NCI-H2227 treated with DMSO at 0.1 percent for 48 hours (cell line): ENCODE results near the gene ZSCAN30.
A peak's percentile ranks its signal among the peaks of the same experiment; 100 is the strongest.

ENCODE experiments used
- DNase-seq: peaks from one replicate; lab custom pipeline; 2025; lab: John Stamatoyannopoulos, UW

The ZSCAN30 gene

DNA sequence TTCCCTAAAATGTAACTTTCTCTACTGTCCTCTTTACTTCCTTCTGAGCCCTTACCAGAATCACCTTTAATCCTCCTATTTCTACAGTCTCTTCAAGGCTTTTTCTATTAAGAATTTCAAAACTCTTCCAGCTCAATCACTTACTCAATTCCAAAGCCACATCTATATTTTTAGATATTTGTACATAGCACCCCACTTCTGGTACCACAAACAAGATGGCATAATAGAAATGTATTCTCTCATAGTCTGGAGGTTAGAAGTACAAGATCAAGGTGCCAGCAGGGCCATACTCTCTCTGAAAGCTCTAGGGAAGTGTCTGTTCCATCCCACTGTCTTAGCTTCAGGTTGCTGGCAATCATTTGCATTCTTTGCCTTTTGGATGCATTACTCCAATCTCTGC, 11.1 kb downstream of the ZSCAN30 start:
- DNase-seq = no peak

DNA sequence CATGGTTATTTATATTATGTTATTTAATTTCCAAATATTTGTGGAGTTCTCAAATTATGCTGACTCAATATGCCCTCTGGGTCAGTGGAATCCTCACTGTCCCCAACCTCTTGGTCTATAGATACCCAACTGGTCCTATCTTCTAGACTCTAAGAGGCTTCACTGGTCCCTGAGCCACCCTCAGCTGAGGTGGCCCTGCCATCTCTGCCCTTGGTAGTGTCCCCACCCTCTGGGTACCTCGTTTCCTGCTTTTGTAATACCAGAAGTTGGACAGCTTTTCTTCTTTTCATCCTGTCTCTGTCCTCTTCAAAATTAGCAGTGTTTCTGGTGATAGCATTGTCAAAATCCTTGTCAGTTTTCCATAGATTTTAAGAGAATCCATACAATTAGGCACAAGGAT, 11.9 kb downstream of the ZSCAN30 start:
- no peak for DNase-seq

DNA sequence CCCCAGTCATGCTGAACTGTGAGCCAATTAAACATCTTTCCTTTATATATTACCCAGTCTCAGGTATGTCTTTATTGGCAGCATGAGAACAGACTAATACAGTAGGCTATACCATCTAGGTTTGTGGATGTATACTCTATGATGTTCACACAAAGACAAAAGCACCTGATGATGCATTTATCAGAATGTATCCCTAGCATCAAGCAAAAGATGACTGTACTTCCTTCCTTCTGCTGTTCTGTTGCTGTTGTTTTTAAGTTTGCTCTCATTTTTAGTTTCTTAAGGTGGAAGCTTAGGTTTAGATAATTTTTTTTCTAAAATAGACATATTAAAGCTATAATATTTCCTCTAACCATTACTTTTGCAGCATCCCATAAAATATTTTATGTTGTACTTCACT, 12.4 kb downstream of the ZSCAN30 start:
- no peak for DNase-seq

DNA sequence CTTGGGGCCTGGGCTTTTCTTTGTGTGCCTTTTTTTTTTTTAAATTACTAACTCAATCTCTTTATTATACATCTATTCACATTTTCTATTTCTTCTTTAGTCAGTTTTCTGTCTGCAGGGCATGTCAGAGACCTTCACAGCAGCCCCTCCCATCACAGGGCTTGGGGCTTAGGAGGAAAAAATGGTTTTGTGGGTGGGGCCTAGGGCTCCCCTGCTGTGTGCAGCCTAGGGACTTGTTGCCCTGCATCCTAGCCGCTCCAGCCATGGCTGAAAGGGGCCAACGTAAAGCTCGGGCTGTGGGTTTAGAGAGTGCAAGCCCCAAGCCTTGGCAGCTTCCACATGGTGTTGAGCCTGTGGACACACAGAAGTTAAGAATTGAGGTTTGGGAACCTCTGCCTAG, 13.8 kb downstream of the ZSCAN30 start:
- no peak for DNase-seq

DNA sequence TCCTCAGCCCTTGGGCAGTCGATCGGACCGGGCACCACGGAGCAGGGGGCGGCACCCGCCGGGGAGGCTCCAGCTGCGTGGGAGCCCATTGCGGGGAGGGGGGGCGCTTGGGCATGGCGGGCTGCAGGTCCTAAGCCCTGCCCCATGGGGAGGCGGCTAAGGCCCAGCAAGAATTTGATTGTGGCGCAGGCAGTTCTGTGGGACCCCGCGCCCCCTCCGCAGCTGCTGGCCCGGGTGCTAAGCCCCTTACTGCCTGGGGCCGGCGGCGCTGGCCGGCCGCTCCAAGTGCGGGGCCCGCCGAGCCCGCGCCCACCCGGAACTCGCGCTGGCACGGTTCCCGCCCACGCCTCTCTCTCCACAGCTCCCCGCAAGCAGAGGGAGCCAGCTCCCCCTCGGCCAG, 18.4 kb downstream of the ZSCAN30 start:
- no peak for DNase-seq

DNA sequence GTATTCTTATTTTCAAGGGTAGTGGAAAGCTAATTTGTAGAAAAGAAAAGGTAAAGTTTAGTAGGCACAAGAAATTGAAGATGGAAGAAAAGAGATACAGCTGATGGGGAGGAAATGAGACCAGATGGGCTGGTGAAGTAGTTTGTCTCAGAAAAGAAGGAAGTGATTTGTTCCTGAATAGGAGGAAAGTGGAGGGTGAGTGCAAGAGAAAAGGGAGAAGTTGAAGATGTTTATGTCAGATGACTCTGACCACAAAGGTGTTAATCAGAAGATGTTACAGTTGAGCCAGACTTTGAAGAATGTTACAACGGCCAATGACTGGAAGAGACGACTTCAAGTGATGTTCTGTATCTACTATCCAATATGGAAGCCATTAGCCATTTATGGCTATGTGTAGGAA, 21.2 kb downstream of the ZSCAN30 start:
- no peak for DNase-seq

DNA sequence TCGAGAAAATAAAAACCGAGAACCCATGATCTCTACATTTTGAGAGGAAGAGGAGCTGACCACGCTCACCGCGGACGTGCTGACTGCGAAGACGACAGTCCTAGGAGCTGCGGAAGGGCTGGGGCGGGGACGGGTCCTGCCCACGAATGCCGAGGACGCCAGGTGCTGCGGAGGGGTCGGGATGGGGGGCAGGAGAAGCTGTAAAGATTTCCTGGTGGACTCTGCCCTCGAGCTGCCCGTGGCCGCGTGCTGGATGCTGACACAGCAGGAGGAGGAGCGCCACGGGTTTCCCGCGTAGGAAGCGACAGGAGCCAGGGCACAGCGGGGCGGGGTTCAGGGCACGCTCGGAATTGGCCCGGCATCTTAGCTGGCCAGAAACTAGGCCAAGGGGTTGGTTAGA, 22.2 kb downstream of the ZSCAN30 start:
- no peak for DNase-seq

DNA sequence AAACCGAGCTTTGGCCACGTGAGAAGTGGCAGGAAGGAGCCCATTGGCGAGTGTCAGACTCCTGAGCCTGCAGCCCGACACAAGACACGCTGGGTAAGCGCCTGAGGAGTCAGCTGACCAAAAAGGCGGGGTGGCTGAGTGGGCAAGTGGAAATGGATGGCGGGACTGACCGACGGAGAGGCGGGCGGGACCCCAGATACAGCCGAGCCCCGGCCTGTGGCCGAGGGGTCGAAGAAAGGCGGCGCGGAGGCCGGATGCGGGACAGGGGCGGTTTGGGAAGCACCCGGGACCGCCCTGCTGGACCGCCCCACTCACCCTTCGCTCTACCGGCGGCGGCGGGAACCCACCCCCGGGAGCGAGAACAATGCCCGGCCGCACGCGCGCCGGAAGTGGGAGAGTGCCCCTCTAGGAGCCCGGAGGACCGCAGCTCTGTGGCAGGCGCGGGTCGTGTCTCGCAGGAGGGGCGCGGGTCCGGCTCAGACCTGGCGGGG, 22.8 kb downstream of the ZSCAN30 start:
- DNase-seq = peak; percentile 93

DNA sequence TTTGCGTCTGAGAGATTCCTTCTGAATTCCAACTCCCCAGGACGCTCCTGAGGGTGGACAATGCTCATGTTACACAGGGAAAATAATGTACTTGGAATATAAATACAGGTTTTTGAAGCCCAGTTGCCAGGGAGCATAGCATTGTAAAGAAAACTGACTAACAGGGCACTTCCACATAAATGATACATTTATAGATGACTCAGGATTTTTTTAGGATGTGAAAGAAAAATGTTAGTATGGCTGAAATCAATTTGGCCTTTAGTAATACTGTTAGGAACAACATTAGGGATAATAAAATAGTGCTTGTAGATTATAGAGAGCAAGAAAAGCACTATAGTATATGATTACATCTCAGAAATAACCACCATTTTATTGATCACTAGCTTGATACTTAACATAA, 25.6 kb downstream of the ZSCAN30 start:
- DNase-seq = no peak

DNA sequence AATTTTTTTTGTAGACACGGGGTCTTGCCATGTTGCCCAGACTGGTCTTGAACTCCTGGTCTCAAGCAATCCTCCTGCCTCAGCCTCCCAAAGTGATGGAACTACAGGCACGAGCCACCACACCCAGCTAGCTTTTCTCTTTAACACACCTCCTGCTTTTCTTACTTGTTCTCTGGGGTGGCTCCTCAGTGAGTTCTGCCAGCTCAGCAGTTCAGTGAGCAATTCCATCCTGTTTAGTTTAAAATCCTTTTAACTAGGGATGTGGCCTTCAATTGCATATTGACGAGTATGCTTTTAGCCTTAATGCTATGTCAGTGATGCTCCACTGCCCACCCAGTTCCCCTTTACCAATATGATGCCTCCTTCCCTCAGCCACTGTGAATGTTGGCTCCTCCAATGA, 33.1 kb downstream of the ZSCAN30 start:
- no peak for DNase-seq

DNA sequence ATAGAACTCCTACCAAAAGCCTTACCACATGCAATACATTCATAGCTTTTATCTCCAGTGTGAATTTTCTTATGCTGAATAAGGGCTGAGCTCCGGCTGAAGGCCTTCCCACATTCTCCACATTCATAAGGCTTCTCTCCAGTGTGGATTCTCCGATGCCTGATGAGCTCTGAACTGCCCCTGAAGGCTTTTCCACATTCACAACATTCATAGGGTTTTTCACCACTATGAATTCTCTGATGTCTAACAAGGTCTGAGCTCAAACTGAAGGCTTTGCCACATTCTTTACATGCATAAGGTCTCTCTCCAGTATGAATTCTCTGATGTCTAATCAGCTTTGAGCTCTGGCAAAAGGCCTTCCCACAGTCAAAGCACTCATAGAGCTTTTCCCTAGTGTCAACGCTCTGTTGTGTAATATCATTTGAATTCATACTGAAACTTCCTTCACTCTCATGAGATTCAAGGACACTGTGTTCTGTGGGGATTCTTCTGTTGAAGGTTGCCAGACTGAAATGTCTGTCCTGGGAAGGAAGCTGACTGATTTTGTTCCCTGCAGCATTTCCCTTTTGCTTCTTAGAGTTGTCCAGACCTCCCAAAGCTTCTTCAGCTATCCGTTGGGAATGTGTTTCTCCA, 36.3 kb downstream of the ZSCAN30 start:
- no peak for DNase-seq

DNA sequence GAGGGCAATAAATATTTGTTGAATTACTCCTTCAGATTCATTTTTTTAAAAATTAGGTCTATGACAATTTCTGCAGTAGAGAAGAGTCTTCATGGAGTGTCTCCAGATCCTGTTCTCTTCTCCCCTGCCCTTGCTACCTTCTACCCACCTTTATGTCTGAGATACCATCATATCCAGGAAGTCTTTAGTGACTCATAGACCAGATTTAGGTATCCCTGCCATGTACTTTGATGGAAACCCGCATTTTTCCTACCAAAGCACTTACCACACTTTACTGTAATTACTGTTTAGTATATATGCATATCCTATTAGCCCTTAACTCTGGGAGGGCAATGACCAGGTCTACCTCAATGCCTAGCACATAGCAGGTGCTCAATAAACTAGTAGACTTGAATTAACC, 37.6 kb downstream of the ZSCAN30 start:
- DNase-seq = no peak

DNA sequence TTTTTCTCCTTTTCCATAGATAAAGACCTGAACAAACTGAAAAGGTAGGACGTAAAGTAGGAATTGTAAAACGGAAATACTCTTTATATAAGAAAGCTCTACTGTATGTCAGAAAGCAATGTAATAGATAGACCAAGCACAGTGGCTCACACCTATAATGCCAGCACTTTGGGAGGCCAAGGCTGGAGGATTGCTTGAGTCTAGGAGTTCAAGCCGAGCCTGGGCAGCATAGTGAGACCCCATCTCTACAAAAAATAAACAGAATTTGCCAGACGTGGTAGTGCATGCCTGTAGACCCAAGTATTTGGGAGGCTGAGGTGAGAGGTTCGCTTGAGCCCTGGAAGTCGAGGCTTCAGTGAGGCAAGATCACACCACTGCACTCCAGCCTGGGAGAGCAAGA, 41.6 kb downstream of the ZSCAN30 start:
- no peak for DNase-seq

DNA sequence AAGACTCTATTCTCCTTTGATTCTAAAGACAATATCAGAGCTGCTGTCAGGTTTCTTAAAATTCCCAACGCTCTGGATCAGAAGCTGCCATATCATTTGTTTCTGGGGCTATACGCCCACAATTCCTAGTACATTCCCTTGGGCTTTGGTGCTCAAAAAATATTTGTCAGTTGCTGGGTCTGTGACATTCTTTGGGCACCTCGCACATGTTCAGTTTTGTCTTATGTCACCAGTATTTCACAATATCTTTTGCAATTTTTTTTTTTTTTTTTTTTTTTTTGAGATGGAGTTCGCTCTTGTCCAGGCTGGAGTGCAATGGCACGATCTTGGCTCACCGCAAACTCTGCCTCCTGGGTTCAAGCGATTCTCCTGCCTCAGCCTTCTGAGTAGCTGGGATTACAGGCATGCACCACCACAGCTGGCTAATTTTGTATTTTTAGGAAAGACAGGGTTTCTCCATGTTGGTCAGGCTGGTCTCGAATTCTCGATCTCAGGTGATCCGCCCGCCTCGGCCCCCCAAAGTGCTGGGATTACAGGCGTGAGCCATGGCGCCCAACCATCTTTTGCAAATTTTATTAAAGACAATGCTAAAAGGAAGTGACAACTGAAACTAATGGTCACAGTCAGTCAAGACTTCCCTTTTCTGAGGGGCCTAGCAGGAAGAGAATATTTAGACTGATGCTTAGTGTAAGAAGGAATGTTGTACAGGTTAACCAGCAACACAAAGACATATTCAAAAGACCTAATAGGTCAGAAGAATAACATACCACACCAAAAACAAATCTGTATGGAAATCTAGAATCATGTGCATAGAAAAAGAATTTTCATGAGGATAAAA, 42.4 kb downstream of the ZSCAN30 start:
- DNase-seq = no peak

DNA sequence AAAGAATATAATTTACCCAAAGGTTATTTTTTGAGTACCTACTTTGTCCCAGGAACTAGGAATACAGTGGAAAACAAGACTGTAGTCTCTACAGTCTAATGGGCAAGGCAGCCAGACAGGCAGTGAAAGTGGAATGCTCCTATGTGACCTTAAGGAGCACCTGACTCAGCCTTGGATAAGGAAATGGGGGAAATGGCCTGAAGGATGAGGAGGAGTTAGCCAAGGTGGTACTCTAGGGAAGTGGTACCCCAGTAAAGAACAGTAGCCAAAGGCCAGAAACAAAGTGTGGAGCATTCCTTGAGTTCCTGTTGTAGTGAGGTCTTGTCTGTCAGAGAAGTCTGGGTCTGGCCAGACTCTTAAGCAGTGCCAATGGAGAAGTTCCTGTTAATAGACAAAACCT, 43.2 kb downstream of the ZSCAN30 start:
- no peak for DNase-seq

DNA sequence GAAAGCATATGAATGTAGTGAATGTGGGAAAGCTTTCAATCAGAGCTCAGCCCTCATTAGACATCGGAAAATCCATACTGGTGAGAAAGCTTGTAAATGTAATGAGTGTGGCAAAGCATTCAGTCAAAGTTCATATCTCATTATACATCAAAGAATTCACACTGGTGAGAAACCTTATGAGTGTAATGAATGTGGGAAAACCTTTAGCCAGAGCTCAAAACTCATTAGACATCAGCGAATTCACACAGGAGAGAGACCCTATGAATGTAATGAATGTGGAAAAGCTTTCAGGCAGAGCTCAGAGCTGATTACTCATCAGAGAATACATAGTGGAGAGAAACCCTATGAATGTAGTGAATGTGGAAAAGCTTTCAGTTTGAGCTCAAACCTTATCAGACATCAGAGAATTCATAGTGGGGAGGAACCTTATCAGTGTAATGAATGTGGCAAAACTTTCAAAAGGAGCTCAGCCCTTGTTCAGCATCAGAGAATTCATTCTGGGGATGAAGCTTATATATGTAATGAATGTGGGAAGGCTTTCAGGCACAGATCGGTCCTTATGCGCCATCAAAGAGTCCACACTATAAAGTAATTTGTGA, 44.2 kb downstream of the ZSCAN30 start:
- no peak for DNase-seq

DNA sequence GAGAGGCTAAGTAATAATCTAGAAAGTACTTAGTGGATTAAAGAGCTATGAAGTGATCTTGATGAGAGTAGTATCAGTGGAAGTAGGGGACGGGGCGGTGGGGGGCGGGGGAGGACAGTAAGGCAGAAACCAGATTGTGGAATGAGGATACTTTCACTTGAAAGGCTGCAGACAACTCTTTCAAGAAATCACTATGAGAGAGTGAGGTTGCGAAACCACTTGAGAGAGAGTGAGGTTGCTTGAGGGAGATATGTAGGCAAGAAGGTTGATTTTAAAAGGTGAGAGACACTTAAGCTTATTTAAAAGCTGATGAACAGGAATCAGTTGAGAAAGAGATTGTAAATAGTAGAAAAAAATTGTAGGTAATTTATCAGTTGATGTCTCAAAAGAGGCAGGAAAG, 45.4 kb downstream of the ZSCAN30 start:
- no peak for DNase-seq

DNA sequence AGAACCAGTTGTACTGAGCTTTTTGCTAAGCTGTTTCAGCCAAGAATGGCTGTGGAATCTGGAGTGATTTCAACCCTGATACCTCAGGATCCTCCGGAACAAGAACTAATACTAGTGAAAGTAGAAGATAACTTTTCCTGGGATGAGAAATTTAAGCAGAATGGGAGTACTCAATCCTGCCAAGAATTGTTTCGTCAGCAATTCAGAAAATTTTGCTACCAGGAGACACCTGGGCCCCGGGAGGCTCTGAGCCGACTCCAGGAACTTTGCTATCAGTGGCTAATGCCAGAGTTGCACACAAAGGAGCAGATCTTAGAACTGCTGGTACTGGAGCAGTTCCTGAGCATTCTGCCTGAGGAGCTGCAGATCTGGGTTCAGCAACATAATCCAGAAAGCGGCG, 47.6 kb downstream of the ZSCAN30 start:
- DNase-seq = no peak

DNA sequence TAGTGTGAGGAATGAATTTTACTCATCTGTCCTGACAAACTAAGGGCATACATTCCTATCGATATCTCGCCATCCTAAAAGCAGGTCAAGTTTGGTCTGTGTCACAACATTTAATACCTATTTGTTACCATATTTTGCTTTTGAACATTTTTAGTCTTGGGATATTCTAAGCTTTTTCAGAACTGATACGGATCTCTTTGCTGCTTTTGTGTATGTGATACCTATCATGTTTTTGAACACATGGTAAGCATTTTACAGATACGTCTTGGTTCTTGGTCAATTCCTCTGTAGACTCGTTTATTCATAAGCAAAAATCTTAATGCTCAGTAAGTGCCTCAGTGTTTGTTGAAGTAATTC, 48.6 kb downstream of the ZSCAN30 start:
- peak; percentile 48 for DNase-seq

DNA sequence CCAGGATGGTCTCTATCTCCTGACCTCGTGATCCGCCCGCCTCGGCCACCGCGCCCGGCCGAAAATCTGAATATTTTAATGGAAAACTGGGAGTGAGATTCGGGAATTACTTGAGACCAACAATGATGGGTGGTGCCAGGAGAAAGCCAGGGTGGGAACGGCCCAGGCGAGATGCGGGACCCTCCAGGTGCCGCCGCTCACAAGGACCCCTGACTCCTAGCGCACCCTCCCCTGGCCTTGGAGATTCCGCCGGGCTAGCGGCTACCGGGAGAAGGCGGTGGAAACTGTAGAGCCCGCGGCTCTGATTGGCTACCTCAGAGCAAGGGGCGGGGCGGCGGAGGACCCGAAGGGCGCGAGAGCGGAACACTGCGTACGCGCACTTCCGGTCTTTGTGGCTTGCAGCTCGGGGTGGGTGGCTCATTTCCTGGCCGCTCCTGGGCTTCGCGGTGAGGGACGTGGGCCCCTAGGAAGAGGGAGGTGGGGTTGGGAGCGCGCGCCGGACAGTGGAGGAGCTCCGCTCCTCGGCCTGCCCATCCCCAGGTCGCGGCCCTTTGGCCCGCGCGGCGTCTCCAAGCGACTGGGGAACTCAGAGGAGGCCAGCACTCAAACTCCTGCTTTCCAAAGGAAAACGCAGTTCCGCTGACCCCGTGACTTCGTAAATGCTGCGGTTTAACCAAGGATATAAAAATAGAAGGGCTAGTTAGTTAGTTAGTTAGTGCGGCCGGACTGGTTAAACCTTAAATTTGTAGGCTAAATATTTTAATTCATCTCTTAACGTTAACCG, 49.2 kb downstream of the ZSCAN30 start, which contains the start of gene ZNF397:
ZNF397 (plus strand) TSS at position 371 of the 784 bp plus-strand sequence. CDS start 1,437 bp downstream, outside the sequence.
- peak; percentile 93 for DNase-seq

DNA sequence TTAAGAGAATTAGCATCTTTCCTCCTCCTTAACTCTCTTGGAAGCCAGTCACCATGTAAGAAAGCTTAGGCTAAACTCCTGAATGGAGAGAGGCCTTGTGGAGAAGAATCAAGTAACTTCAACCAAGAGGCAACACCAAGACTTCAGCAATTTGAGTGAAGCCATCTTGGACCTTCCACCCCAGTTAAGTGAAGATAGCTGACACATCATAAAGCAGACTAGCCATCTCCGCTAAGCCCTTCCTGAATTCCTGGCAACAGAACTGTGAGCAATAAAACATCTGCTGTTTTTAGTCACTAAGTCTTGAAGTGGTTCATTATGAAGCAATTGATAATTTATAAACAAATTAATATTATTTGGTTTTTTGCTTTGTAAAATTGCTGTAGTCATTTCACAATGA, 50.7 kb downstream of the ZSCAN30 start:
- no peak for DNase-seq
